ENCODE results near the gene CYP4F12. TPM values are rescaled to one million over a fixed set of nuclear protein-coding genes. Genes with fewer than 3 reads are reported as not detected.

The CYP4F12 gene
- total and polyA plus RNA-seq, 2 of the 8 experiments (the other 6 are each of a cell fraction or from before 2014, with no cell fraction given): not detected

DNA sequence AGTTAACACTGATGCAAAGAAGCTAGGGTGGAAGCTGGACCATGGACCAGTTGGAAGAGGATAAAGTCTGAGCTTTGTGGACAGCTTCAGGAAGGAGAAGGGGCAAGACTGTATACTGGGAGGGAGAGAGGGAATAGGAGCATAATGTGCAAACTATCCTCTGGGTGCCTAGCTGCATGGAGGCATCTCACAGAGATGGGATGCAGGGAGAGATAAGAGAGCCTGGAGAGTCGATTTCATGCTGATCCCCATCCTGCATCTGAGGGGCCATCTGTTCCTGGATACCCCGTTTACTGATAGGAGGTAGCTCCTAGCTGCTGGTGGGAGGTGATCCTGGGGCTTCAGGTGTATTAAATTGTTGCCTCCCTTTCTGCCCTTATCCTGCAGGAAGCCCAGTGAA lies 23.4 kb upstream of the CYP4F12 start (continued):
- TF ChIP-seq, protein P1, sequence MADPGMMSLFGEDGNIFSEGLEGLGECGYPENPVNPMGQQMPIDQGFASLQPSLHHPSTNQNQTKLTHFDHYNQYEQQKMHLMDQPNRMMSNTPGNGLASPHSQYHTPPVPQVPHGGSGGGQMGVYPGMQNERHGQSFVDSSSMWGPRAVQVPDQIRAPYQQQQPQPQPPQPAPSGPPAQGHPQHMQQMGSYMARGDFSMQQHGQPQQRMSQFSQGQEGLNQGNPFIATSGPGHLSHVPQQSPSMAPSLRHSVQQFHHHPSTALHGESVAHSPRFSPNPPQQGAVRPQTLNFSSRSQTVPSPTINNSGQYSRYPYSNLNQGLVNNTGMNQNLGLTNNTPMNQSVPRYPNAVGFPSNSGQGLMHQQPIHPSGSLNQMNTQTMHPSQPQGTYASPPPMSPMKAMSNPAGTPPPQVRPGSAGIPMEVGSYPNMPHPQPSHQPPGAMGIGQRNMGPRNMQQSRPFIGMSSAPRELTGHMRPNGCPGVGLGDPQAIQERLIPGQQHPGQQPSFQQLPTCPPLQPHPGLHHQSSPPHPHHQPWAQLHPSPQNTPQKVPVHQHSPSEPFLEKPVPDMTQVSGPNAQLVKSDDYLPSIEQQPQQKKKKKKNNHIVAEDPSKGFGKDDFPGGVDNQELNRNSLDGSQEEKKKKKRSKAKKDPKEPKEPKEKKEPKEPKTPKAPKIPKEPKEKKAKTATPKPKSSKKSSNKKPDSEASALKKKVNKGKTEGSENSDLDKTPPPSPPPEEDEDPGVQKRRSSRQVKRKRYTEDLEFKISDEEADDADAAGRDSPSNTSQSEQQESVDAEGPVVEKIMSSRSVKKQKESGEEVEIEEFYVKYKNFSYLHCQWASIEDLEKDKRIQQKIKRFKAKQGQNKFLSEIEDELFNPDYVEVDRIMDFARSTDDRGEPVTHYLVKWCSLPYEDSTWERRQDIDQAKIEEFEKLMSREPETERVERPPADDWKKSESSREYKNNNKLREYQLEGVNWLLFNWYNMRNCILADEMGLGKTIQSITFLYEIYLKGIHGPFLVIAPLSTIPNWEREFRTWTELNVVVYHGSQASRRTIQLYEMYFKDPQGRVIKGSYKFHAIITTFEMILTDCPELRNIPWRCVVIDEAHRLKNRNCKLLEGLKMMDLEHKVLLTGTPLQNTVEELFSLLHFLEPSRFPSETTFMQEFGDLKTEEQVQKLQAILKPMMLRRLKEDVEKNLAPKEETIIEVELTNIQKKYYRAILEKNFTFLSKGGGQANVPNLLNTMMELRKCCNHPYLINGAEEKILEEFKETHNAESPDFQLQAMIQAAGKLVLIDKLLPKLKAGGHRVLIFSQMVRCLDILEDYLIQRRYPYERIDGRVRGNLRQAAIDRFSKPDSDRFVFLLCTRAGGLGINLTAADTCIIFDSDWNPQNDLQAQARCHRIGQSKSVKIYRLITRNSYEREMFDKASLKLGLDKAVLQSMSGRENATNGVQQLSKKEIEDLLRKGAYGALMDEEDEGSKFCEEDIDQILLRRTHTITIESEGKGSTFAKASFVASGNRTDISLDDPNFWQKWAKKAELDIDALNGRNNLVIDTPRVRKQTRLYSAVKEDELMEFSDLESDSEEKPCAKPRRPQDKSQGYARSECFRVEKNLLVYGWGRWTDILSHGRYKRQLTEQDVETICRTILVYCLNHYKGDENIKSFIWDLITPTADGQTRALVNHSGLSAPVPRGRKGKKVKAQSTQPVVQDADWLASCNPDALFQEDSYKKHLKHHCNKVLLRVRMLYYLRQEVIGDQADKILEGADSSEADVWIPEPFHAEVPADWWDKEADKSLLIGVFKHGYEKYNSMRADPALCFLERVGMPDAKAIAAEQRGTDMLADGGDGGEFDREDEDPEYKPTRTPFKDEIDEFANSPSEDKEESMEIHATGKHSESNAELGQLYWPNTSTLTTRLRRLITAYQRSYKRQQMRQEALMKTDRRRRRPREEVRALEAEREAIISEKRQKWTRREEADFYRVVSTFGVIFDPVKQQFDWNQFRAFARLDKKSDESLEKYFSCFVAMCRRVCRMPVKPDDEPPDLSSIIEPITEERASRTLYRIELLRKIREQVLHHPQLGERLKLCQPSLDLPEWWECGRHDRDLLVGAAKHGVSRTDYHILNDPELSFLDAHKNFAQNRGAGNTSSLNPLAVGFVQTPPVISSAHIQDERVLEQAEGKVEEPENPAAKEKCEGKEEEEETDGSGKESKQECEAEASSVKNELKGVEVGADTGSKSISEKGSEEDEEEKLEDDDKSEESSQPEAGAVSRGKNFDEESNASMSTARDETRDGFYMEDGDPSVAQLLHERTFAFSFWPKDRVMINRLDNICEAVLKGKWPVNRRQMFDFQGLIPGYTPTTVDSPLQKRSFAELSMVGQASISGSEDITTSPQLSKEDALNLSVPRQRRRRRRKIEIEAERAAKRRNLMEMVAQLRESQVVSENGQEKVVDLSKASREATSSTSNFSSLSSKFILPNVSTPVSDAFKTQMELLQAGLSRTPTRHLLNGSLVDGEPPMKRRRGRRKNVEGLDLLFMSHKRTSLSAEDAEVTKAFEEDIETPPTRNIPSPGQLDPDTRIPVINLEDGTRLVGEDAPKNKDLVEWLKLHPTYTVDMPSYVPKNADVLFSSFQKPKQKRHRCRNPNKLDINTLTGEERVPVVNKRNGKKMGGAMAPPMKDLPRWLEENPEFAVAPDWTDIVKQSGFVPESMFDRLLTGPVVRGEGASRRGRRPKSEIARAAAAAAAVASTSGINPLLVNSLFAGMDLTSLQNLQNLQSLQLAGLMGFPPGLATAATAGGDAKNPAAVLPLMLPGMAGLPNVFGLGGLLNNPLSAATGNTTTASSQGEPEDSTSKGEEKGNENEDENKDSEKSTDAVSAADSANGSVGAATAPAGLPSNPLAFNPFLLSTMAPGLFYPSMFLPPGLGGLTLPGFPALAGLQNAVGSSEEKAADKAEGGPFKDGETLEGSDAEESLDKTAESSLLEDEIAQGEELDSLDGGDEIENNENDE (IDR thresholded peaks at IDR 0.05; ENCODE audit: insufficient replicate concordance, low read length): no peak
- TF ChIP-seq TAF7 (optimal IDR thresholded peaks at IDR 0.05; ENCODE audit: borderline replicate concordance, low read depth, low read length) (no peak), EGR1 (IDR thresholded peaks at IDR 0.05; ENCODE audit: borderline replicate concordance, low read depth, low read length) (no peak), TEAD4 (IDR thresholded peaks at IDR 0.05; ENCODE audit: low read depth, low read length) (no peak), SUZ12 (IDR thresholded peaks at IDR 0.05; ENCODE audit: low read length) (no peak)
